Hypothalamus (tissue), 51 donors: Measurements from ENCODE around the gene TMEM59L.

ENCODE experiments used
- DNase-seq, 51 donors: peaks; one replicate each; lab custom pipeline; 2025; lab: John Stamatoyannopoulos, UW

Gene TMEM59L

GRCh38 chr19:18608102-18608804 lies 4.4 kb upstream of the TMEM59L start:
- DNase-seq: no peak

GRCh38 chr19:18608805-18609716 lies 3.6 kb upstream of the TMEM59L start:
- DNase-seq: no peak

GRCh38 chr19:18609717-18610051 lies 3.0 kb upstream of the TMEM59L start:
- no peak for DNase-seq

- DNase-seq: no peak
Observed at GRCh38 chr19:18610245-18610555, 2.5 kb upstream of the TMEM59L start.

- no peak for DNase-seq
Observed at GRCh38 chr19:18610556-18611326, 1.9 kb upstream of the TMEM59L start.

GRCh38 chr19:18611327-18612050 lies 1.2 kb upstream of the TMEM59L start:
- DNase-seq: no peak

- DNase-seq: peak in 2 of 51 donors; percentile 50 to 51
Observed at GRCh38 chr19:18612051-18612771, 459 bp upstream of the TMEM59L start.

- DNase-seq: peak in 4 of 51 donors; percentile 5 to 36 (median 21)
Observed at GRCh38 chr19:18613589-18614234, 1.0 kb downstream of the TMEM59L start.

GRCh38 chr19:18616023-18616422 lies 3.4 kb downstream of the TMEM59L start:
- DNase-seq: no peak

- DNase-seq: no peak
Observed at GRCh38 chr19:18617562-18617961, 4.9 kb downstream of the TMEM59L start.

- no peak for DNase-seq
Observed at GRCh38 chr19:18618236-18618635, 5.6 kb downstream of the TMEM59L start.

GRCh38 chr19:18620311-18620710 lies 7.6 kb downstream of the TMEM59L start:
- DNase-seq: no peak

- no peak for DNase-seq
Observed at GRCh38 chr19:18620902-18621301, 8.2 kb downstream of the TMEM59L start.

GRCh38 chr19:18626906-18627305 lies 14.2 kb downstream of the TMEM59L start:
- peak in 6 of 51 donors; percentile 9 to 39 (median 20) for DNase-seq

- peak in 18 of 51 donors; percentile 7 to 79 (median 36) for DNase-seq
Observed at GRCh38 chr19:18629166-18630088, 16.8 kb downstream of the TMEM59L start.

- no peak for DNase-seq
Observed at GRCh38 chr19:18633321-18633720, 20.7 kb downstream of the TMEM59L start.

GRCh38 chr19:18634612-18635297 lies 22.1 kb downstream of the TMEM59L start:
- peak in 1 of 51 donors; percentile 13 for DNase-seq

- DNase-seq: no peak
Observed at GRCh38 chr19:18635831-18636182, 23.1 kb downstream of the TMEM59L start.
